Adrenal gland (tissue), 19 donors: ENCODE measurements around the gene CD300H. TPM values are rescaled to one million over a fixed set of nuclear protein-coding genes. Genes with fewer than 3 reads are reported as not detected.

Source experiments
- DNase-seq, 7 donors: peaks; one replicate each; pipeline ENCODE4 v3.0.0-alpha.2; 2019 to 2020
- H3K27ac ChIP-seq, 5 donors: fragments of 200-600 bp; sonication (generic) in 4 of 5; 1 replicate in 3 of 5; 2 replicates in 2 of 5; pipeline versions ENCODE4 v1.5.1 to v1.8.0; 2016 to 2020; ENCODE audit warnings: mild to moderate bottlenecking in 1 of 5
- H3K27me3 ChIP-seq: fragments of 200-600 bp; 2 replicates; pipeline ENCODE4 v1.8.0; 2021
- H3K36me3 ChIP-seq, 2 donors: fragments of 200-600 bp; replicated peaks in 1 of 2; 1 replicate in 1 of 2; 2 replicates in 1 of 2; pipeline versions ENCODE4 v1.5.1 to v1.8.0; 2018 to 2022
- H3K4me1 ChIP-seq, 2 donors: fragments of 200-600 bp; replicated peaks in 1 of 2; 1 replicate in 1 of 2; 2 replicates in 1 of 2; pipeline versions ENCODE4 v1.5.1 to v1.8.0; 2018 to 2021
- H3K4me3 ChIP-seq, 4 donors: fragments of 200-600 bp; sonication (generic) in 3 of 4; one replicate each; pipeline ENCODE4 v1.5.1; 2016 to 2018
- H3K9me3 ChIP-seq, 3 donors: fragments of 200-600 bp; sonication (generic) in 1 of 3; replicated peaks in 1 of 3; 1 replicate in 2 of 3; 2 replicates in 1 of 3; pipeline versions ENCODE4 v1.5.1 to v1.8.0; 2016 to 2021
- CTCF ChIP-seq, 6 experiments: fragments of 450-650 bp in 4 of 6; fragments of 200-600 bp in 2 of 6; sonication (generic) in 1 of 6; IDR thresholded peaks; 1 replicate in 5 of 6; 2 replicates in 1 of 6; pipeline versions ENCODE4 v1.5.1 to v1.8.0; 2016 to 2021; ENCODE audit warnings: antibody characterized with exemption in 6 of 6, mild to moderate bottlenecking in 2 of 6, moderate library complexity in 1 of 6
- POLR2A ChIP-seq, 2 donors: fragments of 450-650 bp; IDR thresholded peaks; one replicate each; pipeline ENCODE4 v1.6.1; 2017; ENCODE audit warnings: antibody characterized with exemption in 2 of 2, mild to moderate bottlenecking in 2 of 2, moderate library complexity in 1 of 2
- WGBS, 4 donors: extraction: QIAGEN DNeasy Blood & Tissue Kit in 2 of 4; methylation state at CpG; one replicate each; pipeline versions ENCODE4 v1.1.5 to v1.1.7; 2013 to 2017; 5-methylcytosine and 5-hydroxymethylcytosine counted together
- intact Hi-C, 2 donors: fragments of 100-400 bp; cut with DNase I; formaldehyde crosslinking; loops; one replicate each; pipeline versions ENCODE4 v1.14.1 to v1.15.0; 2022 to 2023
- long read RNA-seq, 10 donors: library from polyadenylated mRNA in 3 of 10; unstranded in 2 of 10; stranded (forward) in 1 of 10; transcript quantifications; one replicate each; pipeline ENCODE4 v2.0.0 and lab custom pipeline, GENCODE V29; 2021 to 2026
- polyA plus RNA-seq, 3 donors: library from polyadenylated mRNA; stranded (reverse); fragments of 200-250 nt in 2 of 3; fragments of 350-450 nt in 1 of 3; fragmentation: Illumina TruSeq in 1 of 3; extraction: RNeasy Lipid Tissue Mini Kit (QIAGEN cat#74804) in 1 of 3; gene quantifications; one replicate each; pipeline ENCODE4 v1.2.3, GENCODE V29; 2013 to 2014
- total RNA-seq, 9 donors: library from RNA; depleted of rRNA in 4 of 9; stranded (reverse); fragments of >200 nt in 4 of 9; fragments of 120-200 nt in 1 of 9; fragmentation: NEBNext Ultra II Directional in 1 of 9; extraction: Animal tissue kit (Norgen Biotek cat#: 25700) in 1 of 9; gene quantifications; one replicate each; pipeline versions ENCODE4 v1.1.0 to v1.2.4, GENCODE V29; 2013 to 2023
- donor health status: healthy with polysubstance abuse.
- donor health status: Bipolar disorder and iron deficiency.
- donor health status: DM: yes; HTN: yes; CAD: no.
- donor health status: DM: no; HTN: no; CAD: no.
- donor health status: DM: no; HTN: no; CAD: no.
- donor health status: DM: yes; HTN: yes; CAD: no.

Gene CD300H
- total RNA-seq (not detected), polyA plus RNA-seq (not detected)
- long read RNA-seq, donor 1 = 0 reads
- long read RNA-seq, donor 2 = 0 reads
- long read RNA-seq, donor 3 = 0 reads
- long read RNA-seq, donor 4 = 0 reads
- long read RNA-seq, donor 5 = 0 reads
- long read RNA-seq, donor 6 = 0 reads
- long read RNA-seq, donor 7 = 0 reads
- long read RNA-seq, donor 8 = 0 reads
- long read RNA-seq, donor 9 = 0 reads
- long read RNA-seq, donor 10 = 0 reads

- no peaks in the 10 kb centered on the region for H3K27me3 ChIP-seq
- H3K36me3 ChIP-seq = no peaks in the 10 kb centered on the region
- peaks cover 0 to 3% of the 10 kb centered on the region in 2 donors for H3K4me1 ChIP-seq
- no peak within 1 kb of the TSS for H3K4me3 ChIP-seq
- TF ChIP-seq POLR2A (IDR thresholded peaks at IDR 0.05) (no peak), CTCF (IDR thresholded peaks at IDR 0.05) (no peak)
- H3K27ac ChIP-seq = no peak within 1 kb of the TSS
- intact Hi-C loops = no loop called here
- peak in 1 of 7 donors; percentile 15 for DNase-seq
- no peaks in the 10 kb centered on the region for H3K9me3 ChIP-seq
- 40 to 67% (median 64%) methylated on average over 1 to 2 of the region's 2 CpGs for WGBS, 4 donors
These were observed at the start of gene CD300H for GRCh38 chr17:74567397-74567796. CD300H (minus strand) TSS chr17:74567509.

- 85 to 91% (median 86%) methylated on average over 5 to 7 of the region's 7 CpGs for WGBS, 4 donors
- Histone ChIP-seq H3K27me3 (no peaks in the 10 kb centered on the region), H3K9me3 (no peaks in the 10 kb centered on the region), H3K27ac (no peak overlapping the region), H3K4me3 (no peak overlapping the region), H3K36me3 (no peaks in the 10 kb centered on the region), H3K4me1 (no peaks in the 10 kb centered on the region)
- no peak for DNase-seq
- TF ChIP-seq POLR2A (IDR thresholded peaks at IDR 0.05) (no peak), CTCF (IDR thresholded peaks at IDR 0.05) (no peak)
- intact Hi-C loops = no loop called here
These were observed 49.4 kb upstream of the CD300H start for GRCh38 chr17:74616696-74617095.

- 78 to 86% (median 80%) methylated on average over 4 to 6 of the region's 6 CpGs for WGBS, 4 donors
- Histone ChIP-seq H3K9me3 (no peaks in the 10 kb centered on the region), H3K4me1 (no peaks in the 10 kb centered on the region), H3K27me3 (no peaks in the 10 kb centered on the region), H3K4me3 (no peak overlapping the region), H3K27ac (no peak overlapping the region), H3K36me3 (no peaks in the 10 kb centered on the region)
- no peak for DNase-seq
- TF ChIP-seq CTCF (IDR thresholded peaks at IDR 0.05) = no peak
- no peak for TF ChIP-seq POLR2A (IDR thresholded peaks at IDR 0.05)
- intact Hi-C loops = no loop called here
These were observed 44.7 kb upstream of the CD300H start for GRCh38 chr17:74612046-74612445.

- intact Hi-C loops = no loop called here
- Histone ChIP-seq H3K27ac (no peak overlapping the region), H3K36me3 (no peaks in the 10 kb centered on the region), H3K4me1 (peaks cover 0 to 8% of the 10 kb centered on the region in 2 donors), H3K9me3 (no peaks in the 10 kb centered on the region), H3K27me3 (no peaks in the 10 kb centered on the region), H3K4me3 (no peak overlapping the region)
- TF ChIP-seq POLR2A (IDR thresholded peaks at IDR 0.05) (no peak), CTCF (IDR thresholded peaks at IDR 0.05) (no peak)
- DNase-seq = no peak
- 27 to 48% (median 33%) methylated on average over 2 of the region's 2 CpGs for WGBS, 4 donors
These were observed 42.8 kb upstream of the CD300H start for GRCh38 chr17:74610108-74610507.
